Spleen (tissue), 7 donors: Measurements from ENCODE around the gene VWA3A.

Experiments used
- CTCF ChIP-seq, 11 experiments: fragments of 200-600 bp in 7 of 11; fragments of 450-650 bp in 4 of 11; sonication (generic) in 4 of 11; IDR thresholded peaks in 8 of 11; conservative IDR thresholded peaks in 3 of 11; 1 replicate in 7 of 11; 2 replicates in 4 of 11; pipeline versions ENCODE4 v1.4.0 to v1.8.0; 2016 to 2021; ENCODE audit warnings: antibody characterized with exemption in 11 of 11, inconsistent platforms in 4 of 11, mild to moderate bottlenecking in 1 of 11
- POLR2AphosphoS5 ChIP-seq, 3 donors: sonication (generic); formaldehyde crosslinking; IDR thresholded peaks; one replicate each; pipeline ENCODE4 v1.5.1; 2017; ENCODE audit warnings: antibody characterized with exemption in 3 of 3
- donor health status: DM: no; HTN: no; CAD: no; lungs with moderate emphysema.
- donor health status: DM: no; HTN: no; CAD: no.
- donor health status: DM: no; HTN: no; CAD: no.

DNA sequence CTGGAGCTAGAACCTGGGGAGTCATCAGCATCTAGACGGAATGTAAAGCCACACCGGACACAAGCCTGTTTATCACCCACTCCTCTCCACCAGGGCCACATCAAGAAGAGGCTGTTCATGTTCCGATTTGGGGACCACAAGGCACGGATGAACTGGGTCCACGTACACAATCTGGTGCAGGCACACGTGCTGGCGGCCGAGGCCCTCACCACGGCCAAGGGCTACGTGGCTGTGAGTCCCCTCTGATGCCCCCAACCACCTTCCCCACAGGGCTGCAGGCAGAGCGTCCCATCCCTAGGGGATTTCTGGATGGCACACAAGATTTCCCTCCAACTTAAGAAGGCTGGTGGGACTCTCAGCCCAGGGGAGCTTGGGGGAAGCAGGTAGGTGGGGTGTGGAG is 89.1 kb downstream of the VWA3A start:
- TF ChIP-seq POLR2AphosphoS5 (IDR thresholded peaks at IDR 0.05): no peak
- no peak for TF ChIP-seq CTCF (IDR thresholded peaks at IDR 0.05 in 8 of 11, conservative IDR thresholded peaks at IDR 0.05 in 3 of 11)
